ENCODE measurements around the gene BBC3.
"Not testable (repeated sequence)": the region's sequence is repeated elsewhere in the genome, so short reads cannot be mapped to it uniquely, and the experiment has no call there.

BBC3 gene

GRCh38 chr19:47230921-47231214, at the start of gene BBC3:
Gene BBC3, minus strand, starts transcription at chr19:47231199. Its CDS starts 2,768 bp downstream, at chr19:47228431.
- no peak for DNase-seq (ENCODE audit: low read depth)

- DNase-seq (ENCODE audit: low read depth): no peak
These were observed 49.3 kb upstream of the BBC3 start for GRCh38 chr19:47280183-47280797.

GRCh38 chr19:47276513-47276912, 45.5 kb upstream of the BBC3 start:
- DNase-seq (ENCODE audit: low read depth): not testable (repeated sequence)

- DNase-seq (ENCODE audit: low read depth): no peak
These were observed 44.9 kb upstream of the BBC3 start for GRCh38 chr19:47275791-47276461.

- DNase-seq (ENCODE audit: low read depth): no peak
These were observed 44.1 kb upstream of the BBC3 start for GRCh38 chr19:47274891-47275761.

GRCh38 chr19:47274071-47274890, 43.3 kb upstream of the BBC3 start, which contains the start of gene INAFM1:
Gene INAFM1, plus strand, starts transcription at chr19:47274885. Its CDS starts 35 bp downstream, at chr19:47274920.
- DNase-seq (ENCODE audit: low read depth): peak; percentile 100

GRCh38 chr19:47273313-47274070, 42.5 kb upstream of the BBC3 start:
- peak; percentile 56 for DNase-seq (ENCODE audit: low read depth)

- DNase-seq (ENCODE audit: low read depth): no peak
These were observed 41.7 kb upstream of the BBC3 start for GRCh38 chr19:47272448-47273312.

- no peak for DNase-seq (ENCODE audit: low read depth)
These were observed 41.0 kb upstream of the BBC3 start for GRCh38 chr19:47271949-47272348.

- no peak for DNase-seq (ENCODE audit: low read depth)
These were observed 39.4 kb upstream of the BBC3 start for GRCh38 chr19:47270408-47270807.

GRCh38 chr19:47269596-47269995, 38.6 kb upstream of the BBC3 start:
- no peak for DNase-seq (ENCODE audit: low read depth)

GRCh38 chr19:47268028-47268427, 37.0 kb upstream of the BBC3 start:
- DNase-seq (ENCODE audit: low read depth): no peak

- DNase-seq (ENCODE audit: low read depth): no peak
These were observed 36.4 kb upstream of the BBC3 start for GRCh38 chr19:47267350-47267759.

- DNase-seq (ENCODE audit: low read depth): no peak
These were observed 35.5 kb upstream of the BBC3 start for GRCh38 chr19:47266401-47266941.

- DNase-seq (ENCODE audit: low read depth): no peak
These were observed 33.6 kb upstream of the BBC3 start for GRCh38 chr19:47264629-47265028.

- not testable (repeated sequence) for DNase-seq (ENCODE audit: low read depth)
These were observed 31.2 kb upstream of the BBC3 start for GRCh38 chr19:47261946-47262793.

GRCh38 chr19:47260476-47260875, 29.5 kb upstream of the BBC3 start:
- DNase-seq (ENCODE audit: low read depth): no peak

GRCh38 chr19:47258895-47259555, 28.0 kb upstream of the BBC3 start:
- DNase-seq (ENCODE audit: low read depth): no peak

- DNase-seq (ENCODE audit: low read depth): no peak
These were observed 27.4 kb upstream of the BBC3 start for GRCh38 chr19:47258434-47258833.

Data from stimulated activated CD8-positive, alpha-beta memory T cell treated with anti-CD3 and anti-CD28 coated beads, Interleukin-15, amount 100 ng/mL, for 24 hours (primary cell).